Vagina (tissue), 2 donors: Measurements from ENCODE around the gene SLC26A4.

Experiments used
- POLR2AphosphoS5 ChIP-seq, 2 donors: sonication (generic); formaldehyde crosslinking; IDR thresholded peaks; one replicate each; pipeline ENCODE4 v1.9.0; 2017; ENCODE audit warnings: antibody characterized with exemption in 2 of 2, mild to moderate bottlenecking in 2 of 2, low read depth in 1 of 2; ENCODE audit not compliant: insufficient read depth in 1 of 2
- TF ChIP-seq, protein P1 (sequence below), 3 experiments: fragments of 450-650 bp in 2 of 3; fragments of 200-600 bp in 1 of 3; sonication (generic) in 1 of 3; IDR thresholded peaks; one replicate each; pipeline ENCODE4 v1.5.1; 2017 to 2019; ENCODE audit warnings: antibody characterized with exemption in 3 of 3, mild to moderate bottlenecking in 2 of 3, moderate library complexity in 2 of 3

GRCh38 chr7:107712025-107712424 lies 51.4 kb downstream of the SLC26A4 start:
- TF ChIP-seq POLR2AphosphoS5 (IDR thresholded peaks at IDR 0.05; ENCODE audit: insufficient read depth in 1 of 2, low read depth in 1 of 2): no peak
- TF ChIP-seq, protein P1, sequence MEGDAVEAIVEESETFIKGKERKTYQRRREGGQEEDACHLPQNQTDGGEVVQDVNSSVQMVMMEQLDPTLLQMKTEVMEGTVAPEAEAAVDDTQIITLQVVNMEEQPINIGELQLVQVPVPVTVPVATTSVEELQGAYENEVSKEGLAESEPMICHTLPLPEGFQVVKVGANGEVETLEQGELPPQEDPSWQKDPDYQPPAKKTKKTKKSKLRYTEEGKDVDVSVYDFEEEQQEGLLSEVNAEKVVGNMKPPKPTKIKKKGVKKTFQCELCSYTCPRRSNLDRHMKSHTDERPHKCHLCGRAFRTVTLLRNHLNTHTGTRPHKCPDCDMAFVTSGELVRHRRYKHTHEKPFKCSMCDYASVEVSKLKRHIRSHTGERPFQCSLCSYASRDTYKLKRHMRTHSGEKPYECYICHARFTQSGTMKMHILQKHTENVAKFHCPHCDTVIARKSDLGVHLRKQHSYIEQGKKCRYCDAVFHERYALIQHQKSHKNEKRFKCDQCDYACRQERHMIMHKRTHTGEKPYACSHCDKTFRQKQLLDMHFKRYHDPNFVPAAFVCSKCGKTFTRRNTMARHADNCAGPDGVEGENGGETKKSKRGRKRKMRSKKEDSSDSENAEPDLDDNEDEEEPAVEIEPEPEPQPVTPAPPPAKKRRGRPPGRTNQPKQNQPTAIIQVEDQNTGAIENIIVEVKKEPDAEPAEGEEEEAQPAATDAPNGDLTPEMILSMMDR (IDR thresholded peaks at IDR 0.05): no peak
